Choroid plexus epithelial cell (primary cell): ENCODE data around the gene AGAP9.
"Not testable (repeated sequence)": the region's sequence is repeated elsewhere in the genome, so short reads cannot be mapped to it uniquely, and the experiment has no call there.

ENCODE experiments used
- DNase-seq: peaks from one replicate; pipeline ENCODE4 v3.0.0-alpha.2; 2010; ENCODE audit warnings: low read depth
- H3K4me3 ChIP-seq: 2 replicates; pipeline ENCODE4 v1.5.1; 2011; ENCODE audit warnings: low read depth, mild to moderate bottlenecking, control low read depth, low read length, moderate library complexity

Gene AGAP9

DNA sequence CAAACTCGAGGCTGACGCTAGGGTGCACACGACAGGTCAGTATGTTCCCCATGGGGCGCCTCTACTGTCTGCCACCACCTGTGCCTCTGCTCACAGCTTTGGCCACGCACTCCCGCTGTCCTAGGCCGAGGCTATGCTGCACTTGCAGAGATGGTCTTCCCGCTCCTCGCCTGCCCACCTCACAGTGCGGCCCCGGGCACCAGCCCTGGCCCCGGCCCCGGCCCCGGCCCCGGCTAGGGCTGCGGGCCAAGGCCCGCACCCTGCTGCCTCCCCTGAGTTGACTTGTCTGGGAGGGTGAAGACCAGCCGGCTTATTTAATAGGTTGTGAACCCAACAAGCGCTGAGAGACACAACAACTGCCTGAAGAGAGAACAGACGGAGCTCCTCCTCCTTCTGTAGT is at the start of gene AGAP9:
Gene AGAP9, minus strand, starts transcription at position 164 of the 400 bp plus-strand sequence. Its CDS starts 112 bp downstream, at position 52.
- H3K4me3 ChIP-seq, DNase-seq: not testable (repeated sequence)

DNA sequence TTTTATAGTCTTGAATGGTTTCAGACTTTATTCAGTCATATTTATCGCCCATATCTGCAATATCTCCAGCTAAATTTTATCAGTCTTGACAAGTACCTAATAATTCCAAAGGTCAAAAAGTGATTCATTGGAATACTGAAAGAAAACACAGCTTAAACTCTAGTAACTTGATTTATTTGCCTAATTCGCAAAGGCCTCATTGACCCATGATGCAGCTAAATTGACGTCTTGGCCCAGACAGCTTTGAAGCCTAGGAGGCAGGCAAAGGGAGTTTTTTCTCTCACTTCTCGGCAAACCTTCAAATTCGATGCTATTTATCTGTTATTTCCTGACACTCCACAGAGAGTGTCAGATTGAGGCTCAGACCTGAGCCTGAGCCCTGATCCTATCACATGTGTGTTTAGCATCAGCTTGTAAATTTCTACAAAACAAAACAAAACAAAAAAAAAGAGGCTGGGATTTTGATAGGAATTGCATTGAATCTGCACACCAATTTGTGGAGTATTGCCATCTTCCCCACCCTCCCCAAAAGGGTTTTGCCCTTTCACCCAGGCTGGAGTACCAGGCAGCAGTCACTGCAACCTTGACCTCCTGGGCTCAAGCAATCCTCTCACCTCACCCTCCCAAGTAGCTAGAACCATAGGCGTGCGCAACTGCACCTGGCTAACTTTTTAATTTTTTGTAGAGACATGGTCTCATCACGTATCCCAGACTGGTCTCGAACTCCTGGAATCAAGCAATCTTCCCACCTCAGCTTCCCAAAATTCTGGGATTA is 47.9 kb upstream of the AGAP9 start:
- not testable (repeated sequence) for DNase-seq, H3K4me3 ChIP-seq

DNA sequence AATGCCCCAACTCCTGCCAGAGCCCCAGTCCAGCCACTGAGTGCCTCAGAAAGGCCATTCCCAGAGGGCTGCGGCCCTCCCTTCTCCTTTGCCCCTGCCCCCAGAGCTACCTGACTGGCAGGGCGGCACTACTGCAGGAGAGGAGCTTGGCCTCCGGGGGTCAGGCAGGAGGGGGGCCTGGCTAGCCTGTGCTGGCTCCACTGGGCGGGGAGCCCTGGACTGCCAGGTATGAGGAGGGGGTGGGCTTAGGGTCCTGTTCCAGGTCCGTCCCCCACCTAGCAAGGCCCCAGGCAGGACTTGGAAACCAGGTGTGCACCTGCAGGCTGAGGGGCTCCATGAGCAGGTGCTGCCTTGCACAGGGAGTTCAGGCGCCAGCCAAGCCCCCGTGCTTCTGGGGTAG is 43.3 kb upstream of the AGAP9 start:
- not testable (repeated sequence) for DNase-seq

DNA sequence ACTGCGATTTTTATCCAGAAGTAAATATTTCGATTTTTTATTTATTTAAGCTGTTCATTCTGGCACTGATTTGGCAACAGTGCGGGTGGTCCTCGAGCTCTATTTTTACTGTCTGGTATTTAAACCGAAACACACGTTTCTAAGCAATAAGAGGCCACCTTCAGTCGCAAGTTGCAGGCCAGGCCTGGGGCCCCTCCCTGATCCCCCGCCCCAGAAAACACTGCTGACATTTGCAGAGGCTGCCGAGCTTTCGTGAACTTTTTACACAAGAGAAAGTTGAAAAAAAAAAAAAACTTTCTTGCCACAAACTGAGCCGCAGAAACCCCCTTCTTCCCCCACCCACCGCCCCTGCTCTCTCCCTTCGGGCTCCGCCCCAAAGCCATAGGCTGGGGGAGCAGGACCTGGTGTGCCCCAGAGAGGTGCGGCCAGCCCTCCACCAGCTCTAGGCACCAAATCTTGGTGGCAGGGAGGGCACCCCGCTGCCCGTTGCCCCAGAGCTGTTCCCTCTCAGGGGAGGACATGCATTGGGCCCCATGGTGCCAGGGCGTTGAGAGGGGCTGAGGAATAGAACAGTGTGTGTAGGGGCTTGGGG is 42.8 kb upstream of the AGAP9 start:
- not testable (repeated sequence) for H3K4me3 ChIP-seq, DNase-seq

More for the DNA sequence above, 43.3 kb upstream of the AGAP9 start:
- H3K4me3 ChIP-seq, result not testable (repeated sequence)

DNA sequence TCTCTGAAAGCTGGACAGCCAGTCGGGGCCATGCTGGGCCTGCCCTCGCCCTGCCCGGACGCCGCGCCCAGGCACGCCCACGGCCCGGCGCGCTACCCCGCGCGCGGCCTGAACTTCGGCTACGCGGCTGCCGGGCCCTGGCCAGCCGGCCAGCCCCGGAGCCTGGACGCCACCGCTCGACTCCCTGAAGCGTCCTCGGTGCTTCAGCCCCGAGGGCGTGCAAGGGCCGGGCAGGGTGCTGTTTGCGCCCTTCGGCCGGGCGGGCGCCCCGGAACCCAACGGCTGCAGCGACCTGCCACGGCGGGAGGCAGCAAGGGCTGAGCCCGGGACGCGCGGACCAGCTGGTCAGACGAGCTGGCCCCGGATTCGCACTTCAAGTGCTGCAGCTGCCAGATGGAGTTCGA is 42.1 kb upstream of the AGAP9 start:
- DNase-seq, H3K4me3 ChIP-seq: not testable (repeated sequence)

DNA sequence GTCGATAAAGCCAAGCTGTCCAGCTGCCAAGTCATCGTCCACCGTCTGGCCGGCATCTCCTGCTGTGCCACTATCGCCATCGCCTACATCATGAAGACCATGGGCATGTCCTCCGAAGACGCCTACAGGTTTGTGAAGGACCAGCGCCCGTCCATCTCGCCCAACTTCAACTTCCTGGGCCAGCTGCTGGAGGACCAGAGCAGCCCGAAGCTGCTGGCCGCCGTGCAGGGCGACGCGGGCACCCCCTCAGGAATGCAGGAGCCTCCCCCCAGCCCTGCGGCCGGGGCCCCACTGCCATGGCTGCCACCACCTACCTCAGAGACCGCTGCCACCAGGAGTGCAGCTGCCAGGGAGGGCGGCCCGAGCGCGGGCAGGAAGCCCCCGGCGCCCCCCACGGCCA is 41.5 kb upstream of the AGAP9 start:
- H3K4me3 ChIP-seq, DNase-seq: not testable (repeated sequence)

DNA sequence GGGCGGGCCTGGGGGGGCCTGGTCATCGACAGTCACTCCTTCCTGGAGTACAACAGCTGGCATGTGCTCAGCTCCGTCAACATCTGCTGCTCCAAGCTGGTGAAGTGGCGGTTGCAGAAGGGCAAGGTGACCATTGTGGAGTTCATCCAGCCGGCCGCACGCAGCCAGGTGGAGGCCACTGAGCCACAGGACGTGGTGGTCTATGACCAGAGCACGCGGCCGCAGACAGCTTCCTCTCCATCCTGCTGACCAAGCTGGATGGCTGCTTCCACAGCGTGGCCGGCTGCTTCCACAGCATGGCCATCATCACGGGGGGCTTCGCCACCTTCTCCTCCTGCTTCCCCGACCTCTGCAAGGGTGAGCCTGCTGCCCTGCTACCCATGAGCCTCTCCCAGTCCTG is 40.9 kb upstream of the AGAP9 start:
- H3K4me3 ChIP-seq, DNase-seq: not testable (repeated sequence)

DNA sequence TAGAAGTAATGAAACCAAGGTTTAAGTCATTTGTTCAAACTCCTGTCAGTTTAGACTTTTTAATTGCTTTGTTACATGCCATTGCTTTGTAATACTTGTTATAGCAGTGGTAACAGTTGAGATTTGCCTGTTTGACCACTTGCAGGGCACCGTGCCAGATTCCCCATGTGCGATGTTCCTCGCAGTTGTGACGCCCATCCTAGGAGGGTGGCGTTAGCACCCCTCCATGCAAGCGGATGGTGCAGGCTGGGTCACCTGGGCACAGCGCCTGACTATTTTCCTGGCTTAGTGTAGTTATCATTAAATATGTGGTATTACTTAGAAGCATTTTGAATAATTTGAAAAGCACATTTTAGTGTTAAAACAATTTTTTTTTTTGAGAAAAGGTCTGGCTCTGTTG is 37.0 kb upstream of the AGAP9 start:
- not testable (repeated sequence) for DNase-seq, H3K4me3 ChIP-seq

DNA sequence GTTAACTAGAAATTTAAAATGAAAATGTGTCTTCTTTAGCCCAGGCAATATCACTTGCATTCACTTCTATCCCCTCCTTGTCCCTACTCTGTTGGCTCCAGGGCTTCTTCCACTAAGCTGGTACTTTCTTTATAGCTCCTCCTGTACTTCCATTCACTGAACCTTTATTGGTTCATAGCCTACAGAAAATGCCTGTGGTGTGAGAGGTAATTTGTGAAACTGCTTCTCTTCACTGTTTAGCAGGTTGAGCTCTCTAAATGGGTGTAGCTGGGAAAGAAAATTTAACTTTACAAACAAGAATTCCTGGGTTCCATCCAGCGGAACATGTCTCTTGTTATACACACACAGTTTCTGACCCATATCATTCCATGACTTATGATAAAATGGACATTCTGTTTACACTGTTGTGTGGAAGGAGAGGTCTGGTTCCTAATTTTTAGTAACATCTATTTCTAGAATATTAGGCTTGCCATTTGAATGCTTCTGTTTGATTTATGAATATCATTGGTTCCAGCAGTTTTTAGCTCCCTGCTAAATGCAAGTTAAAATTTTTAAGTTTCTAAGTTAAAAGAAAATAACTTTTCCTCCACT is 36.4 kb upstream of the AGAP9 start:
- not testable (repeated sequence) for DNase-seq, H3K4me3 ChIP-seq

DNA sequence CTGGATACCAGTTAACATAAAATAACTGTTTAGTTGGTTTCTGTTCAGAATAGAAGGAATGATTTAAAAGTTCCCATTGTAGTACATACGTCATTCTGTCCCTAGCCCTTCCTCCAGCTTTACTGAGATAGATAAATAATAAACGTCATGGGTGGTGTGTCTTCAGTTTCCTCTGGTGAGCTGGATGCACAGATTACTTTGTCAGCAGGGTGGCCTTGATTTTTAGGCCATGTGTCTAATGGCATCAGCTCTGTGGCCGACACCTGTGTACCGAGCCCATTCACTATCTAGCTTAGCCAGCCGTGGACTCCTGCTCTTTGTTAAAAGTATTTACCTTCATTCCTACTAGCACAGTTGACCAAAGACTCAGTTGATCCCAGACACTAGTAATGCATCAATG is 34.7 kb upstream of the AGAP9 start:
- H3K4me3 ChIP-seq, result not testable (repeated sequence)
- DNase-seq, result peak; percentile 77

DNA sequence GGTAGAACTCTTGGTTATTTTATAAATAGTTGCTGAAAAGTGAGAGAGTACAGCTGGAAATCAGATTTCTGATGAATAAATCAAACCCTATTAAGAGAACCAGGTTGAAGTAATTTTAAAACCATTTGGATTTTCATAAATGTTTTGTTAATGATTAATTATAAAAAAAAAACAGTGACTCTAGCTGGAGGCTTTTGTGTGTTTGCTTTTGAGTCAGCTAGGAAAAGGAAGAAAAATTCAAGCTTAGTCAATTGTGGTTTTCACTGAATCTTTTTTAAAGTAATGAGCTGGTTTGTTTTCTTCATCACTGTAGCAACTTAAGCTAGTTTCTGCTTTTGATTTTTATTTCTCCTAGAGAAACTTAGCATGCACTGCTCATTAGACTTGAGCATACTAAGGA is 34.2 kb upstream of the AGAP9 start:
- not testable (repeated sequence) for DNase-seq, H3K4me3 ChIP-seq

DNA sequence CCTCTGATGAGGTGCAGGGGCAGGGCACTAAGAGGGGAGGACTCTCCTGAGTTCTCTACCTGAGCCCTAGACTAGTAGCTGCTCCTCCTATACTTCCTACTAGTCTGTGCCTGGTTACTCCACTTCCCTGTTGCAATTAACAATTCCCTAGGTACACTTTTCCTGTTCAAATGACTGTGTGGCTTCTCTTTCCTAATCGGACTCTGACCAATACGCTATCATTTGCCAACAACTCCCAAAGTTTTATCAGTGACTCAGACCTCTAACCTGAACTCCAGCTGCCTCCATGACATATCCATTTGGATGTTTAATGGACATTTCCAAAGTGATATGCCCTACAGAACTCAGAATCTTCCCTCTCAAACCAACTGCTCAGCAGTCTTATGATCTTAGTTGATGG is 31.9 kb upstream of the AGAP9 start:
- not testable (repeated sequence) for H3K4me3 ChIP-seq, DNase-seq

DNA sequence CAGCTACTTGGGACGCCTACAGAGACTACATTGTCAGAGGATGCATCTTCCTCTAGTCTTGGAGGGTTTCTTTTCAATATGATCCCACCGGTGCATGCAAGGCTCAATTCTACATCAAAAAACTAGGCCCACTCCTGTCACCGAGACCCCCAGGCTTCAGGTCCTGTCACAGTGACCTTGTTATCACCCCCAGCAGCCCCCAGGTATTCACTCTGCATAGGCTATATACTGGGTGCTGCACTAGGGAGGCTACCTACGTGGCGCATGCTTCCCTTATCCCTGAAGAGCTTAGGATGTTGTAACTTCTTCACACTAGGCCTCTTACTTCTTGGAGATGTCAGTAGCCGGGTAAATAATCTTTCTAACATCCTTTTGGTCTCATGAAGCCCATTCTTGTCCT is 31.1 kb upstream of the AGAP9 start:
- not testable (repeated sequence) for DNase-seq, H3K4me3 ChIP-seq

DNA sequence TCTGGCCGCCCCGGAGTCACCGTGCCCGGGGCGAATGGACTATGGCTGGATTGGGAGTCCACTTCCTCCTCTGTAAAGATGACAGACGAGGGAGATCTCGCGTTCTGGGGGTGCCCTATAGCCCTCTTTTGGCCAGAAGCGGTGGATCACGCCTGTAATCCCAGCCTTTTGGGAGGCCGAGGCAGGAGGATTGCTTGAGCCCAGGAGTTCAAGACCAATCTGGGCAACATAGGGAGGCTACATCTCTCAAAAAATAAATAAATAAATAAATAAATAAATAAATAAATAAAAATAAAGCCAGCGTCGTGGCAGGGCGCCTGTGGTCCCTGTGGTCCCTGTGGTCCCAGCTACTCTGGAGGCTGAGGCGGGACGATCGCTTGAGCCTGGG is 30.4 kb upstream of the AGAP9 start:
- peak overlapping the region; percentile 43 for H3K4me3 ChIP-seq
- peak; percentile 12 for DNase-seq

DNA sequence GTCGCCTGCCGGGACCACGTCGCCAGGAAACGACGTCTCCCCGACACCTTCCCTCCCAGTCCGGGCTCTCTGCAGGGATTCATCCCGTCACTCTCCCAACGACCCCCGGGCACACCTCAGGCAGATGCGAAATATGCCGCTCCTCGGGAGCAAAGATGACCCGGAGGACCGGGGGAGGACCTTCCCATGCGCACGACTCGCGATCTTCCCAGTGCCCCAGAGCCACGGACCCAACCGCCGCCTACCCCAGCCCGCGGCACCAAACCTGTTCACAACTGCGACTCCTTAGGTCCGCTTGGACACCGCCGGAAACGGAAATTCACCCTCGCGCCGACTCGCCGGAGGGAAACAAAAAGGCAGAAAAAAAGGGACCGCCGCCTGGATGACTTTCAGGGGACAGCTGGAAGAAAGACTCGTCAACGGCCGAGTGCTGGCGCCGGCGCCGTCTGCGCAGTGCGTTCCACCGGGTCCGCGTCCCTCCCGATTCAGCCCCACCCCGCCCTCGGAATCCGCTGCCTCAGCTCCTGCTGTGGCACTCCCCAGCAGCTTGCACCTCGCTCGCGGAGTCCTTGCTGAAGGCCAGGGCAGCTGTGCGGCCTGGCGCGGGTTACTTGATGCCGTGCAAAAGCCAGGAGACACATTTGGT is 29.9 kb upstream of the AGAP9 start:
- peak overlapping the region; percentile 80 for H3K4me3 ChIP-seq
- DNase-seq, result peak; percentile 75
